ENCODE results near the gene DMD. TPM values are rescaled to one million over a fixed set of nuclear protein-coding genes. Genes with fewer than 3 reads are reported as not detected.

DMD gene
- total RNA-seq, 2 experiments from 2014 or later: 0.20 to 0.47 TPM

GRCh38 chrX:31436424-31436823 lies 1774.9 kb downstream of the DMD start:
- intact Hi-C loops (cut with DNase I, micrococcal nuclease): no loop called here
- CTCF ChIA-PET: interaction anchor here (1.2 kb wide), 1 partner anchor 12 kb away, joined by 3 read pairs; no protein-coding TSS in a partner anchor
- no peak overlapping the region for H3K4me3 Mint-ChIP-seq
- DNase-seq (no peak), ATAC-seq (ENCODE audit: poor library complexity) (no peak)
- Histone ChIP-seq H3K36me3 (ENCODE audit: insufficient read depth, low read length) (no peaks in the 10 kb centered on the region), H3K27me3 (ENCODE audit: control insufficient read depth in 1 of 2, insufficient read depth in 2 of 2, low read length in 2 of 2) (no peaks in the 10 kb centered on the region), H3K4me3 (ENCODE audit: low read length) (no peak overlapping the region), H3K27ac (ENCODE audit: low read depth in 1 of 2, low read length in 2 of 2) (no peak overlapping the region), H3K4me1 (ENCODE audit: insufficient read depth, low read length) (no peaks in the 10 kb centered on the region), H3K9me3 (ENCODE audit: control insufficient read depth in 1 of 2, insufficient read depth in 1 of 2, low read length in 2 of 2) (no peaks in the 10 kb centered on the region)
- no peaks in the 10 kb centered on the region for H3K27me3 Mint-ChIP-seq
- TF ChIP-seq CTCF (IDR thresholded peaks at IDR 0.05): no peak
- POLR2A ChIA-PET: no interaction called here
- no peaks in the 10 kb centered on the region for H3K9me3 Mint-ChIP-seq
- H3K36me3 Mint-ChIP-seq (ENCODE audit: low read depth): no peaks in the 10 kb centered on the region
- H3K4me1 Mint-ChIP-seq (ENCODE audit: low read depth): no peaks in the 10 kb centered on the region
- H3K27ac Mint-ChIP-seq: no peak overlapping the region

- H3K4me1 Mint-ChIP-seq (ENCODE audit: low read depth): no peaks in the 10 kb centered on the region
- CTCF ChIA-PET: interaction anchor here (1.2 kb wide), 1 partner anchor 11 kb away, joined by 3 read pairs; no protein-coding TSS in a partner anchor
- H3K4me1 ChIP-seq (ENCODE audit: insufficient read depth, low read length): no peaks in the 10 kb centered on the region
Observed at GRCh38 chrX:31435592-31435991, 1775.8 kb downstream of the DMD start.

GRCh38 chrX:31433856-31434255 lies 1777.5 kb downstream of the DMD start:
- no peak overlapping the region for H3K27ac ChIP-seq (ENCODE audit: low read depth in 1 of 2, low read length in 2 of 2)
- Mint-ChIP-seq H3K27me3 (no peaks in the 10 kb centered on the region), H3K36me3 (ENCODE audit: low read depth) (no peaks in the 10 kb centered on the region), H3K9me3 (no peaks in the 10 kb centered on the region), H3K27ac (no peak overlapping the region), H3K4me3 (no peak overlapping the region), H3K4me1 (ENCODE audit: low read depth) (no peaks in the 10 kb centered on the region)
- ATAC-seq (ENCODE audit: poor library complexity) (no peak), DNase-seq (no peak)
- TF ChIP-seq CTCF (IDR thresholded peaks at IDR 0.05): no peak
- H3K9me3 ChIP-seq (ENCODE audit: control insufficient read depth in 1 of 2, insufficient read depth in 1 of 2, low read length in 2 of 2): no peaks in the 10 kb centered on the region
- intact Hi-C loops (cut with DNase I, micrococcal nuclease): no loop called here
- H3K36me3 ChIP-seq (ENCODE audit: insufficient read depth, low read length): no peaks in the 10 kb centered on the region
- ChIA-PET CTCF (no interaction called here), POLR2A (no interaction called here)
- H3K27me3 ChIP-seq (ENCODE audit: control insufficient read depth in 1 of 2, insufficient read depth in 2 of 2, low read length in 2 of 2): no peaks in the 10 kb centered on the region
- no peaks in the 10 kb centered on the region for H3K4me1 ChIP-seq (ENCODE audit: insufficient read depth, low read length)
- no peak overlapping the region for H3K4me3 ChIP-seq (ENCODE audit: low read length)

More at GRCh38 chrX:31435592-31435991, 1775.8 kb downstream of the DMD start:
- no peaks in the 10 kb centered on the region for H3K36me3 Mint-ChIP-seq (ENCODE audit: low read depth)
- no peak for DNase-seq
- Histone ChIP-seq H3K36me3 (ENCODE audit: insufficient read depth, low read length) (no peaks in the 10 kb centered on the region), H3K9me3 (ENCODE audit: control insufficient read depth in 1 of 2, insufficient read depth in 1 of 2, low read length in 2 of 2) (no peaks in the 10 kb centered on the region), H3K27me3 (ENCODE audit: control insufficient read depth in 1 of 2, insufficient read depth in 2 of 2, low read length in 2 of 2) (no peaks in the 10 kb centered on the region), H3K27ac (ENCODE audit: low read depth in 1 of 2, low read length in 2 of 2) (no peak overlapping the region), H3K4me3 (ENCODE audit: low read length) (no peak overlapping the region)
- H3K4me3 Mint-ChIP-seq: no peak overlapping the region
- POLR2A ChIA-PET: no interaction called here
- H3K9me3 Mint-ChIP-seq: no peaks in the 10 kb centered on the region
- intact Hi-C loops (cut with DNase I, micrococcal nuclease): no loop called here
- H3K27me3 Mint-ChIP-seq: no peaks in the 10 kb centered on the region
- ATAC-seq (ENCODE audit: poor library complexity): no peak
- H3K27ac Mint-ChIP-seq: no peak overlapping the region
- TF ChIP-seq CTCF (IDR thresholded peaks at IDR 0.05): no peak

Data from CD4-positive, alpha-beta T cell (primary cell).